SK-N-SH treated with all-trans-retinoic acid at 6 μM for 48 hours (cell line): Measurements from ENCODE around the gene ANKRD34A.

ENCODE experiments used
- ATAC-seq: fragments of 200-7000 bp; cut with Tn5 transposase; 3 replicates; pipeline ENCODE4 v1.9.1; 2020; ENCODE audit warnings: mild to moderate bottlenecking, moderate library complexity
- ARNTL ChIP-seq: fragments of 450-650 bp; formaldehyde crosslinking; IDR thresholded peaks from 2 replicates; pipeline ENCODE4 v1.5.0; 2020; ENCODE audit warnings: low read depth, mild to moderate bottlenecking, moderate library complexity, borderline replicate concordance
- BACH2 ChIP-seq: fragments of 250-450 bp; sonication (Bioruptor Pico); IDR thresholded peaks from 2 replicates; pipeline ENCODE4 v1.9.0; 2021; ENCODE audit warnings: mild to moderate bottlenecking, borderline replicate concordance
- CREB5 ChIP-seq: fragments of 250-450 bp; sonication (Bioruptor Pico); IDR thresholded peaks from 2 replicates; pipeline ENCODE4 v1.5.1; 2020; ENCODE audit warnings: low read depth, mild to moderate bottlenecking, moderate library complexity
- CSDC2 ChIP-seq: fragments of 250-450 bp; sonication (Bioruptor Pico); IDR thresholded peaks from 2 replicates; pipeline ENCODE4 v1.5.0; 2020; ENCODE audit warnings: mild to moderate bottlenecking, moderate library complexity
- GLIS3 ChIP-seq: fragments of 250-450 bp; sonication (Bioruptor Pico); IDR thresholded peaks from 2 replicates; pipeline ENCODE4 v1.5.0; 2020; ENCODE audit warnings: mild to moderate bottlenecking, moderate library complexity
- ISL1 ChIP-seq: fragments of 250-450 bp; sonication (Bioruptor Pico); IDR thresholded peaks from 2 replicates; pipeline ENCODE4 v2.1.2; 2022; ENCODE audit warnings: mild to moderate bottlenecking, moderate library complexity
- OSR1 ChIP-seq: fragments of 250-450 bp; sonication (Bioruptor Pico); IDR thresholded peaks from 2 replicates; pipeline ENCODE4 v1.8.0; 2022; ENCODE audit warnings: moderate library complexity, mild to moderate bottlenecking, inconsistent platforms
- PATZ1 ChIP-seq: fragments of 250-450 bp; sonication (Bioruptor Pico); IDR thresholded peaks from 2 replicates; pipeline ENCODE4 v1.8.0; 2020; ENCODE audit warnings: mild to moderate bottlenecking, moderate library complexity, borderline replicate concordance
- PPARA ChIP-seq: fragments of 250-450 bp; sonication (Bioruptor Pico); IDR thresholded peaks from 2 replicates; pipeline ENCODE4 v1.5.0; 2020; ENCODE audit warnings: mild to moderate bottlenecking, borderline replicate concordance
- RARB ChIP-seq: fragments of 250-450 bp; sonication (Bioruptor Pico); IDR thresholded peaks from 2 replicates; pipeline ENCODE4 v1.8.0; 2021; ENCODE audit warnings: mild to moderate bottlenecking, moderate library complexity
- SNAI2 ChIP-seq: fragments of 250-450 bp; sonication (Bioruptor Pico); IDR thresholded peaks from 2 replicates; pipeline ENCODE4 v1.5.0; 2020; ENCODE audit warnings: mild to moderate bottlenecking, moderate library complexity
- TCF4 ChIP-seq: fragments of 250-450 bp; sonication (Bioruptor Pico); IDR thresholded peaks from 2 replicates; pipeline ENCODE4 v1.8.0; 2021; ENCODE audit warnings: mild to moderate bottlenecking, moderate library complexity, borderline replicate concordance
- TOX ChIP-seq: fragments of 250-450 bp; sonication (Bioruptor Pico); IDR thresholded peaks from 2 replicates; pipeline ENCODE4 v1.8.0; 2021; ENCODE audit warnings: mild to moderate bottlenecking, moderate library complexity, borderline replicate concordance
- TSHZ2 ChIP-seq: fragments of 250-450 bp; sonication (Bioruptor Pico); IDR thresholded peaks from 2 replicates; pipeline ENCODE4 v1.5.0; 2020; ENCODE audit warnings: mild to moderate bottlenecking, moderate library complexity
- ZC3H10 ChIP-seq: fragments of 250-450 bp; sonication (Bioruptor Pico); IDR thresholded peaks from 2 replicates; pipeline ENCODE4 v1.5.1; 2021; ENCODE audit warnings: mild to moderate bottlenecking, moderate library complexity
- ZFP3 ChIP-seq: fragments of 250-450 bp; sonication (Bioruptor Pico); IDR thresholded peaks from 2 replicates; pipeline ENCODE4 v1.5.0; 2020; ENCODE audit warnings: mild to moderate bottlenecking, moderate library complexity
- ZFP30 ChIP-seq: fragments of 450-650 bp; formaldehyde crosslinking; IDR thresholded peaks from 2 replicates; pipeline ENCODE4 v1.5.0; 2022; ENCODE audit warnings: mild to moderate bottlenecking, moderate library complexity
- ZNF8 ChIP-seq: fragments of 450-650 bp; formaldehyde crosslinking; IDR thresholded peaks from 2 replicates; pipeline ENCODE4 v1.5.0; 2020; ENCODE audit warnings: mild to moderate bottlenecking, moderate library complexity
- TF ChIP-seq, protein P1 (sequence below): fragments of 250-450 bp; sonication (Bioruptor Pico); IDR thresholded peaks from 2 replicates; pipeline ENCODE4 v1.5.1; 2021; ENCODE audit warnings: mild to moderate bottlenecking, moderate library complexity

The ANKRD34A gene

DNA sequence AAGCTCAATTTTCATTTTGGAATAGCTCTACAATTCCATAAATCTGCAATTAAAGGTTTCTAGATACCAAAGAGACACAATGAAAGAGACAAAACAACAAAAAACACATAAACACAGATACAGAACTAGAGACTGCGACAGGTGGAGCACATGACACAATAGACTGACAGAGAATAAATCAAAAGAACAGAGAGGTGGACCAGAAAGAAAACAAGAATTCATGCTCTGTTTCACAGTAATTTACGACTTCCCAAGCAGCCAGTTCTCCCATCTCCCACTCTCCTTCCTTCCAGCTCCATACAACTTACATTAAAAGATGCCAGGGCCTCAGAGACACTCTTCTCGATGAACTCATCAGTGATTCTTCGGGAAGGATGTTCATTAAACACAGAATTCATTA lies 22.0 kb downstream of the ANKRD34A start:
- ATAC-seq: no peak
- TF ChIP-seq GLIS3 (no peak), SNAI2 (CRISPR knock-in tag) (no peak), TSHZ2 (CRISPR knock-in tag) (no peak), TCF4 (CRISPR knock-in tag) (no peak), ZFP30 (CRISPR knock-in tag) (no peak), PPARA (CRISPR knock-in tag) (no peak), PATZ1 (no peak)
- TF ChIP-seq, protein P1, sequence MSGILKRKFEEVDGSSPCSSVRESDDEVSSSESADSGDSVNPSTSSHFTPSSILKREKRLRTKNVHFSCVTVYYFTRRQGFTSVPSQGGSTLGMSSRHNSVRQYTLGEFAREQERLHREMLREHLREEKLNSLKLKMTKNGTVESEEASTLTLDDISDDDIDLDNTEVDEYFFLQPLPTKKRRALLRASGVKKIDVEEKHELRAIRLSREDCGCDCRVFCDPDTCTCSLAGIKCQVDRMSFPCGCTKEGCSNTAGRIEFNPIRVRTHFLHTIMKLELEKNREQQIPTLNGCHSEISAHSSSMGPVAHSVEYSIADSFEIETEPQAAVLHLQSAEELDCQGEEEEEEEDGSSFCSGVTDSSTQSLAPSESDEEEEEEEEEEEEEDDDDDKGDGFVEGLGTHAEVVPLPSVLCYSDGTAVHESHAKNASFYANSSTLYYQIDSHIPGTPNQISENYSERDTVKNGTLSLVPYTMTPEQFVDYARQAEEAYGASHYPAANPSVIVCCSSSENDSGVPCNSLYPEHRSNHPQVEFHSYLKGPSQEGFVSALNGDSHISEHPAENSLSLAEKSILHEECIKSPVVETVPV (CRISPR knock-in tag): no peak
- TF ChIP-seq, all 23 proteins: peak for 0

- ATAC-seq: no peak
Observed at GRCh38 chr1:145937436-145937835, 26.9 kb downstream of the ANKRD34A start.

GRCh38 chr1:145936247-145936646 lies 28.1 kb downstream of the ANKRD34A start:
- no peak for ATAC-seq
- TF ChIP-seq ARNTL (CRISPR knock-in tag) (no peak), CSDC2 (CRISPR knock-in tag) (no peak), ZFP30 (CRISPR knock-in tag) (no peak), CREB5 (CRISPR knock-in tag) (no peak), BACH2 (CRISPR knock-in tag) (no peak), TCF4 (CRISPR knock-in tag) (no peak), ZC3H10 (CRISPR knock-in tag) (no peak), TSHZ2 (CRISPR knock-in tag) (no peak), SNAI2 (CRISPR knock-in tag) (no peak), ZNF8 (CRISPR knock-in tag) (no peak), RARB (CRISPR knock-in tag) (no peak), OSR1 (CRISPR knock-in tag) (no peak), ISL1 (no peak)

More at GRCh38 chr1:145937436-145937835, 26.9 kb downstream of the ANKRD34A start:
- TF ChIP-seq ZC3H10 (CRISPR knock-in tag): no peak
- no peak for TF ChIP-seq SNAI2 (CRISPR knock-in tag)
- no peak for TF ChIP-seq TSHZ2 (CRISPR knock-in tag)
- TF ChIP-seq PPARA (CRISPR knock-in tag): no peak
- TF ChIP-seq, protein P1 (CRISPR knock-in tag): no peak
- TF ChIP-seq TOX (CRISPR knock-in tag): no peak
- TF ChIP-seq ZFP3 (CRISPR knock-in tag): no peak
